Breast epithelium (tissue), 4 donors: ENCODE data around the gene IRX1. TPM values are rescaled to one million over a fixed set of nuclear protein-coding genes. Genes with fewer than 3 reads are reported as not detected.

ENCODE experiments used
- DNase-seq, 2 donors: peaks; one replicate each; pipeline ENCODE4 v3.0.0-alpha.2; 2019; ENCODE audit warnings: low spot score in 2 of 2
- H3K27ac ChIP-seq, 2 donors: fragments of 200-600 bp; sonication (generic) in 1 of 2; one replicate each; pipeline ENCODE4 v1.5.1; 2016 to 2019; ENCODE audit warnings: mild to moderate bottlenecking in 1 of 2
- H3K27me3 ChIP-seq, 2 donors: fragments of 200-600 bp; sonication (generic) in 1 of 2; one replicate each; pipeline versions ENCODE4 v1.5.1 to v1.6.0; 2017 to 2019; ENCODE audit warnings: control low read depth in 1 of 2, mild to moderate bottlenecking in 1 of 2
- H3K36me3 ChIP-seq: fragments of 200-600 bp; one replicate; pipeline ENCODE4 v1.5.1; 2019
- H3K4me1 ChIP-seq, 2 donors: fragments of 200-600 bp; sonication (generic); one replicate each; pipeline ENCODE4 v1.5.1; 2016 to 2019; ENCODE audit warnings: control low read depth in 1 of 2
- H3K4me3 ChIP-seq, 3 donors: fragments of 200-600 bp; sonication (generic); 1 replicate in 2 of 3; 2 replicates in 1 of 3; pipeline ENCODE4 v1.5.1; 2016 to 2019; ENCODE audit warnings: mild to moderate bottlenecking in 3 of 3, moderate library complexity in 2 of 3
- H3K9me3 ChIP-seq, 2 donors: fragments of 200-600 bp; sonication (generic) in 1 of 2; one replicate each; pipeline ENCODE4 v1.5.1; 2016 to 2019; ENCODE audit warnings: control low read depth in 1 of 2
- CTCF ChIP-seq, 3 donors: fragments of 450-650 bp; IDR thresholded peaks; one replicate each; pipeline ENCODE4 v1.5.1; 2016 to 2017; ENCODE audit warnings: antibody characterized with exemption in 3 of 3, mild to moderate bottlenecking in 3 of 3, moderate library complexity in 3 of 3
- POLR2A ChIP-seq: fragments of 450-650 bp; IDR thresholded peaks from one replicate; pipeline ENCODE4 v1.6.1; 2016; ENCODE audit warnings: antibody characterized with exemption, mild to moderate bottlenecking, moderate library complexity
- POLR2AphosphoS5 ChIP-seq, 3 donors: sonication (generic); formaldehyde crosslinking; IDR thresholded peaks; one replicate each; pipeline ENCODE4 v1.6.1; 2017; ENCODE audit warnings: antibody characterized with exemption in 3 of 3
- intact Hi-C: fragments of 100-400 bp; cut with DNase I; formaldehyde crosslinking; loops from one replicate; pipeline ENCODE4 v1.15.1; 2023; ENCODE audit warnings: low total_unique reads
- total RNA-seq, 3 donors: library from RNA; depleted of rRNA; stranded (reverse); fragments of >200 nt; gene quantifications; one replicate each; pipeline ENCODE4 v1.1.0, GENCODE V29; 2016

Gene IRX1
- total RNA-seq, 3 donors from 2014 or later = 19.7 to 49.2 (median 27.8) TPM

DNA sequence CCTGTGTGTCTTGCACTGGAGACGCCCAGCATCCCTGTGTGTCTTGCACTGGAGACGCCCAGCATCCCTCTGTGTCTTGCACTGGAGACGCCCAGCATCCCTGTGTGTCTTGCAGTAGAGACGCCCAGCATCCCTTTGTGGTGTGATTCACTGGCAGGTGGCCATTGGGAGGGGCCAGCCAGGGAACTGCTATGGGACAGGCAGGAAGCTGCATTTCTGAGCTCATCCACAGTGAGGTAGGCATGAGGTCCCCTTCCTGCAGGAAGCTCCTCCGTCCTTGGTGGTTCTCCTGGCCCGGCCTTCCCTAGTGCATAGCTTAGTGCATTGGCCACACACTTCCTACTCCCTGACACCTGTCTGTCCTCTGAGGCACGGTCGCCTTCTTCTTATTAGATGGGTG is 43.5 kb downstream of the IRX1 start:
- H3K27me3 ChIP-seq = no peaks in the 10 kb centered on the region
- TF ChIP-seq POLR2A (no peak), POLR2AphosphoS5 (IDR thresholded peaks at IDR 0.05) (no peak), CTCF (IDR thresholded peaks at IDR 0.05) (no peak)
- no peak overlapping the region for H3K27ac ChIP-seq
- no peak for DNase-seq
- peaks cover 0 to 4% of the 10 kb centered on the region in 2 donors for H3K9me3 ChIP-seq
- no peaks in the 10 kb centered on the region for H3K4me1 ChIP-seq
- H3K4me3 ChIP-seq = no peak overlapping the region
- no peaks in the 10 kb centered on the region for H3K36me3 ChIP-seq
- intact Hi-C loops = no loop called here

DNA sequence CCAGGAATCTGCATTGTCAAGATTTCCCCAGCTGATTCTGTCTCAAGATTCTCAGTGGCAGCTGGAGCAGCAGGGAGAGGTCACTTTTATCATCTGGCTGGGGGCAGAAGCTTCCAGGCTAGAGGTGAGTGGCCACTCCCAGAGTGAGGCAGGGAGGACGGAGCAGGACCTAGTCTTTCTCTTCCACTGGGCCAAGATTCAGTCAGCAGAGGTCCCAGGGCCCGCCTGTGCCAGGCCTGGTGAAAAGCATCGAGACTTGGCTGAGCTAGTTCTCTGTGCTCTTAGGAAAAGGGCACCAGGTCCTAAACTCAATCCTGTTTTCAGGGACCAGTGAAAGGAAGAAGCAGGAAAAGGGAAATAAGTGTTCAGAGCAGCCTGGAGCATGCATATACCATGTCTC is 46.6 kb downstream of the IRX1 start:
- no peak for TF ChIP-seq CTCF (IDR thresholded peaks at IDR 0.05)
- TF ChIP-seq POLR2AphosphoS5 (IDR thresholded peaks at IDR 0.05) = no peak
- no peak for TF ChIP-seq POLR2A
- no peaks in the 10 kb centered on the region for H3K27me3 ChIP-seq
- intact Hi-C loops = no loop called here
- no peak overlapping the region for H3K4me3 ChIP-seq
- no peaks in the 10 kb centered on the region for H3K36me3 ChIP-seq
- H3K9me3 ChIP-seq = no peaks in the 10 kb centered on the region
- H3K27ac ChIP-seq = no peak overlapping the region
- no peaks in the 10 kb centered on the region for H3K4me1 ChIP-seq
- no peak for DNase-seq

DNA sequence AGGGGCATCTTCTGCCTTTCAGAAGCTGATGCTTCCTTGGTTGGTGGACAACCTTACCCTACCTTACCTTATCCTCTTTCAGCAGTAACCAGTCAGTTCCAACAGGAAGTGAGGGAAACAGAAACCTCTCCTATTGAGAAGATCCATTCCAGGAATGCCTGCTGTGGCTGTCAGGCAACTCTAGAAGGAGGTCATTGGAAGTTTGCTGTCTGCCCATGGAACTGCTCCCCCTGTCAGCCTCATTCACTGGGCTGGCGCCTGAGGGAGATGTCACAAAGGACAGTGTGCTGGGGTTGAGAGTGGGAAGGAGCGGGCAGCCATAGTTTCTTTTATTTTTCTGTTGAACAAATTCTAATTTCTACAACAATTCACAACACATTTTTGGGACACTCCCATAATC is 54.7 kb downstream of the IRX1 start:
- Histone ChIP-seq H3K27ac (no peak overlapping the region), H3K4me3 (no peak overlapping the region), H3K9me3 (no peaks in the 10 kb centered on the region), H3K27me3 (peaks cover 0 to 4% of the 10 kb centered on the region in 2 donors), H3K36me3 (no peaks in the 10 kb centered on the region), H3K4me1 (no peaks in the 10 kb centered on the region)
- intact Hi-C loops = no loop called here
- DNase-seq = no peak
- TF ChIP-seq POLR2A = no peak
- no peak for TF ChIP-seq CTCF (IDR thresholded peaks at IDR 0.05)
- TF ChIP-seq POLR2AphosphoS5 (IDR thresholded peaks at IDR 0.05) = no peak

- peaks cover 0 to 4% of the 10 kb centered on the region in 2 donors for H3K27me3 ChIP-seq
- no peaks in the 10 kb centered on the region for H3K9me3 ChIP-seq
- no peaks in the 10 kb centered on the region for H3K4me1 ChIP-seq
- no peak for TF ChIP-seq CTCF (IDR thresholded peaks at IDR 0.05)
- TF ChIP-seq POLR2A = no peak
- no peak for TF ChIP-seq POLR2AphosphoS5 (IDR thresholded peaks at IDR 0.05)
- no peak overlapping the region for H3K4me3 ChIP-seq
- DNase-seq = no peak
- H3K27ac ChIP-seq = no peak overlapping the region
- intact Hi-C loops = no loop called here
- H3K36me3 ChIP-seq = no peaks in the 10 kb centered on the region
Observed at GRCh38 chr5:3650868-3651267, 55.2 kb downstream of the IRX1 start.
